ENCODE measurements around the gene NR1D2.

Gene NR1D2

GRCh38 chr3:23953523-23953922 is 8.4 kb downstream of the NR1D2 start:
- H3K27ac ChIP-seq = no peak overlapping the region
- TF ChIP-seq, protein P1, sequence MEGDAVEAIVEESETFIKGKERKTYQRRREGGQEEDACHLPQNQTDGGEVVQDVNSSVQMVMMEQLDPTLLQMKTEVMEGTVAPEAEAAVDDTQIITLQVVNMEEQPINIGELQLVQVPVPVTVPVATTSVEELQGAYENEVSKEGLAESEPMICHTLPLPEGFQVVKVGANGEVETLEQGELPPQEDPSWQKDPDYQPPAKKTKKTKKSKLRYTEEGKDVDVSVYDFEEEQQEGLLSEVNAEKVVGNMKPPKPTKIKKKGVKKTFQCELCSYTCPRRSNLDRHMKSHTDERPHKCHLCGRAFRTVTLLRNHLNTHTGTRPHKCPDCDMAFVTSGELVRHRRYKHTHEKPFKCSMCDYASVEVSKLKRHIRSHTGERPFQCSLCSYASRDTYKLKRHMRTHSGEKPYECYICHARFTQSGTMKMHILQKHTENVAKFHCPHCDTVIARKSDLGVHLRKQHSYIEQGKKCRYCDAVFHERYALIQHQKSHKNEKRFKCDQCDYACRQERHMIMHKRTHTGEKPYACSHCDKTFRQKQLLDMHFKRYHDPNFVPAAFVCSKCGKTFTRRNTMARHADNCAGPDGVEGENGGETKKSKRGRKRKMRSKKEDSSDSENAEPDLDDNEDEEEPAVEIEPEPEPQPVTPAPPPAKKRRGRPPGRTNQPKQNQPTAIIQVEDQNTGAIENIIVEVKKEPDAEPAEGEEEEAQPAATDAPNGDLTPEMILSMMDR (conservative IDR thresholded peaks at IDR 0.05) = no peak

DNA sequence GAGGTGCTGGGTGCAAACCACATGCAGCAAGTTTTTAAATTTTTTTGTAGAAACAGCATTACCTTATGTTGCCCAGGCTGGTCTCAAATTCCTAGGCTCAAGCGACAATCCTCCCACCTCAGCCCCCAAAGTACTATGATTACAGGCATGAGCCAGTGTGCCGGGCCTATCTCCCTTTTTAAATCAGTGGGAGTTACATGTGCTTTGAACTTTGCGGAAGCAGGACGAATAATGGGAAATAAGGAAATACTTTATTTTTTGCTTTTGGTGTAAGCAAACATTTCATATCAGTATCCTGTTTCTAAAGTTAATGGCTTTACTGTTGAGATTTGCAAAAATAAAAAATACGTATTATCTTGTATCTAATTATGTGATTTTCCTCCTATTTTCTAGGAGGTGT is 9.1 kb downstream of the NR1D2 start:
- TF ChIP-seq, protein P1 (conservative IDR thresholded peaks at IDR 0.05) = no peak
- no peak overlapping the region for H3K27ac ChIP-seq

- H3K27ac ChIP-seq = no peak overlapping the region
- TF ChIP-seq, protein P1 (conservative IDR thresholded peaks at IDR 0.05) = no peak
Observed at GRCh38 chr3:23956701-23957100, 11.6 kb downstream of the NR1D2 start.

- H3K27ac ChIP-seq = no peak overlapping the region
Observed at GRCh38 chr3:23959135-23959900, 14.2 kb downstream of the NR1D2 start.

DNA sequence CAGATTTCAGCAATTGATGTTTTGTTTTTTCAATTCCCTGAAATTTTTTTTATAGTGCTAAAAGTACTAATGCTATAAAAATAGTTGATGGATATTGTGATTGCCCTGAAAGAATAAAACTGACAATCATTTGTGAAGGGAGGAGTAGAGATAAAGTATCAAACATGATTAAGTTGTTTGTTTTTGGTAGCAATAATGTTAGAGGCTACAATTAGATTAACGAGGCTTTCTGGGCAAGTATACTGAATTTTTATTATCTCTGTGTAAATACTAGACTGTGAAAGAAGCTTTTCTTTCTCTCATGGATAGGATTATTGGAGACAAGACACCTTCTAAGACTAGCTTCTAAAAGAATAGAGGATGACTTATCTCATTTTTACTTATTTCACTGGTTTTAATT is 15.6 kb downstream of the NR1D2 start:
- TF ChIP-seq, protein P1 (conservative IDR thresholded peaks at IDR 0.05) = no peak
- peak overlapping the region; percentile 26 for H3K27ac ChIP-seq

More at GRCh38 chr3:23959135-23959900, 14.2 kb downstream of the NR1D2 start:
- TF ChIP-seq, protein P1 (conservative IDR thresholded peaks at IDR 0.05) = no peak

- TF ChIP-seq, protein P1 (conservative IDR thresholded peaks at IDR 0.05) = no peak
- peak overlapping the region; percentile 26 for H3K27ac ChIP-seq
Observed at GRCh38 chr3:23961066-23961465, 16.0 kb downstream of the NR1D2 start.

- TF ChIP-seq, protein P1 (conservative IDR thresholded peaks at IDR 0.05) = no peak
- no peak overlapping the region for H3K27ac ChIP-seq
Observed at GRCh38 chr3:23961913-23962312, 16.8 kb downstream of the NR1D2 start.

All from VCaP (cell line).